ENCODE measurements around the gene ADCY3. TPM values are rescaled to one million over a fixed set of nuclear protein-coding genes. Genes with fewer than 3 reads are reported as not detected.
A peak's percentile ranks its signal among the peaks of the same experiment; 100 is the strongest.

The ADCY3 gene
- total and polyA plus RNA-seq, 10 of the 15 experiments (the other 5 are each of a cell fraction or from before 2014, with no cell fraction given): 2.8 to 102 (median 50.4) TPM

DNA sequence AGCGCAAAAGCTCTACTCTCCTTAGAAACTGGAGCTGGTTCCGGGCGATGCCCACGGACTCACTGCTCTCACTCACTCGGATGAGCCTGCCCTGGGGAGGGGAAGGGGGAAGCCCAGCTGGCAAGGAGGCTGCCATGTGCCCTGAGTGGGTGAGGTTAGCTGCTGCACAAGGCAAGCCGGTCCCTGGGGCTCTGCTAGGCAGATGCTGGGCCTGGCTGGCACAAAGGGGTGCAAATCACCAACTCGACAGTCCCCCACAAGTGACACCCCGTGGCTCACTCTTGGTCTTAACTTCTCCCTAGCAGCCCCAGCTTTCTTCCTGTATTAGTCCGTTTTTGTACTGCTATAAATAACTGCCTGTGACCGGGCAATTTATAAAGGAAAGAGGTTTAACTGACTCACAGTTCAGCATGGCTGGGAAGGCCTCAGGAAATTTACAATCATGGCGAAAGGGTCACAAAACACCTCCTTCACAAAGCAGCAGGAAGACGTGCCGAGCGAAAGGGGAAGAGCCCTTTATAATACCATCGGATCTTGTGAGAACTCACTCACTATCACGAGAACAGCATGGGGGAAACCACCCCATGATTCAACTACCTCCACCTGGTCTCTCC lies 33.2 kb downstream of the ADCY3 start:
- POLR2A ChIA-PET: interaction anchor here (0.5 to 1.2 kb wide), 3 partner anchors 15 to 559 kb away, joined by 3 to 5 read pairs (median 4); no protein-coding TSS in a partner anchor
- TF ChIP-seq TARDBP (IDR thresholded peaks at IDR 0.05; ENCODE audit: borderline replicate concordance) (no peak), POLR2AphosphoS5 (IDR thresholded peaks at IDR 0.05; ENCODE audit: low read length) (peak; percentile 86), ZNF207 (IDR thresholded peaks at IDR 0.05; ENCODE audit: borderline replicate concordance) (no peak), DPF2 (IDR thresholded peaks at IDR 0.05) (no peak), IKZF2 (IDR thresholded peaks at IDR 0.05) (no peak), E2F4 (IDR thresholded peaks at IDR 0.05; ENCODE audit: low read depth, low read length) (no peak), EZH2 (IDR thresholded peaks at IDR 0.05; ENCODE audit: borderline replicate concordance, control insufficient read depth, low read depth, low read length) (no peak), ZNF622 (IDR thresholded peaks at IDR 0.05) (no peak), ZNF217 (IDR thresholded peaks at IDR 0.05) (no peak), PAX5 (IDR thresholded peaks at IDR 0.05; ENCODE audit: borderline replicate concordance, low read depth, low read length) (0 out of 2 replicates have a peak, but pooled peaks have one; percentile 17), CHD2 (IDR thresholded peaks at IDR 0.05; ENCODE audit: borderline replicate concordance, low read depth, low read length) (peak; percentile 65; the same call in 1 of the 2 replicates), RAD51 (IDR thresholded peaks at IDR 0.05) (no peak), MTA3 (IDR thresholded peaks at IDR 0.05; ENCODE audit: borderline replicate concordance, low read length) (no peak), BRCA1 (IDR thresholded peaks at IDR 0.05; ENCODE audit: low read depth, low read length) (peak; percentile 47; the same call in 1 of the 2 replicates), FOS (IDR thresholded peaks at IDR 0.05; ENCODE audit: borderline replicate concordance, extremely low read depth, insufficient read length) (no peak), NFYA (IDR thresholded peaks at IDR 0.05; ENCODE audit: borderline replicate concordance, low read depth, low read length) (no peak), TCF12 (IDR thresholded peaks at IDR 0.05; ENCODE audit: low read depth, low read length) (no peak), SREBF1 (IDR thresholded peaks at IDR 0.05; ENCODE audit: low read length) (no peak), BCL11A (IDR thresholded peaks at IDR 0.05; ENCODE audit: low read depth, low read length) (no peak), YBX1 (IDR thresholded peaks at IDR 0.05) (no peak), TBL1XR1 (IDR thresholded peaks at IDR 0.05; ENCODE audit: low read depth, low read length) (no peak)
- TF ChIP-seq, protein P1, sequence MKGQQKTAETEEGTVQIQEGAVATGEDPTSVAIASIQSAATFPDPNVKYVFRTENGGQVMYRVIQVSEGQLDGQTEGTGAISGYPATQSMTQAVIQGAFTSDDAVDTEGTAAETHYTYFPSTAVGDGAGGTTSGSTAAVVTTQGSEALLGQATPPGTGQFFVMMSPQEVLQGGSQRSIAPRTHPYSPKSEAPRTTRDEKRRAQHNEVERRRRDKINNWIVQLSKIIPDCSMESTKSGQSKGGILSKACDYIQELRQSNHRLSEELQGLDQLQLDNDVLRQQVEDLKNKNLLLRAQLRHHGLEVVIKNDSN (IDR thresholded peaks at IDR 0.05; ENCODE audit: borderline replicate concordance, extremely low read length, insufficient read depth, low read depth, low read length): no peak
- TF ChIP-seq, protein P2, sequence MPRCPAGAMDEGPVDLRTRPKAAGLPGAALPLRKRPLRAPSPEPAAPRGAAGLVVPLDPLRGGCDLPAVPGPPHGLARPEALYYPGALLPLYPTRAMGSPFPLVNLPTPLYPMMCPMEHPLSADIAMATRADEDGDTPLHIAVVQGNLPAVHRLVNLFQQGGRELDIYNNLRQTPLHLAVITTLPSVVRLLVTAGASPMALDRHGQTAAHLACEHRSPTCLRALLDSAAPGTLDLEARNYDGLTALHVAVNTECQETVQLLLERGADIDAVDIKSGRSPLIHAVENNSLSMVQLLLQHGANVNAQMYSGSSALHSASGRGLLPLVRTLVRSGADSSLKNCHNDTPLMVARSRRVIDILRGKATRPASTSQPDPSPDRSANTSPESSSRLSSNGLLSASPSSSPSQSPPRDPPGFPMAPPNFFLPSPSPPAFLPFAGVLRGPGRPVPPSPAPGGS (IDR thresholded peaks at IDR 0.05; ENCODE audit: borderline replicate concordance, insufficient read depth, low read depth, low read length, poor library complexity, severe bottlenecking): no peak

More for the DNA sequence above, 33.2 kb downstream of the ADCY3 start:
- H3K9ac ChIP-seq (ENCODE audit: control insufficient read depth, insufficient read depth, low read length): peak overlapping the region; percentile 72
- H3K4me3 ChIP-seq: peak overlapping the region; percentile 18; the same call in 1 of the 2 replicates
- H3K4me1 ChIP-seq (ENCODE audit: control insufficient read depth, insufficient read depth, low read length): peaks cover 25% of the 10 kb centered on the region
- in situ Hi-C loops (cut with MboI) (no loop called here), intact Hi-C loops (cut with micrococcal nuclease; ENCODE audit: unreplicated experiment) (no loop called here)
- DNase-seq (ENCODE audit: low read depth, low spot score): no peak
- peaks cover 50% of the 10 kb centered on the region for H3K79me2 ChIP-seq (ENCODE audit: control insufficient read depth, insufficient read depth, low read length)
- ChIA-PET SMC1A (ENCODE audit: uncharacterized antibody, unreplicated experiment) (interaction anchor here (1.1 kb wide), 1 partner anchor 23 kb away, joined by 3 read pairs; no protein-coding TSS in a partner anchor), RAD21 (ENCODE audit: unreplicated experiment) (interaction anchor here (0.6 kb wide), 1 partner anchor 281 kb away, joined by 3 read pairs; no protein-coding TSS in a partner anchor), CTCF (interaction anchor here (0.6 to 0.7 kb wide), 2 partner anchors 58 to 88 kb away, joined by 3 read pairs; no protein-coding TSS in a partner anchor)
- peaks cover 0 to 3% of the 10 kb centered on the region in 2 experiments; a peak in 2 of 4 replicates for H3K36me3 ChIP-seq (ENCODE audit: control insufficient read depth in 2 of 2, insufficient read depth in 2 of 2, low read length in 1 of 2)
- H2AFZ ChIP-seq (ENCODE audit: control insufficient read depth, low read depth, low read length): peak overlapping the region; percentile 69
- peak overlapping the region; percentile 74 for H3K27ac ChIP-seq (ENCODE audit: control insufficient read depth, insufficient read depth)
- no peaks in the 10 kb centered on the region for H4K20me1 ChIP-seq (ENCODE audit: control insufficient read depth, insufficient read depth)
- 39% methylated on average over 16 of the region's 16 CpGs for WGBS (ENCODE audit: insufficient coverage, insufficient replicate concordance, low lambda C conversion rate, missing lambda C conversion rate)
- H3K27me3 ChIP-seq (replicated peaks in 1 of 2; ENCODE audit: control insufficient read depth in 2 of 2, insufficient read depth in 2 of 2, low read length in 1 of 2): no peaks in the 10 kb centered on the region
- peak; percentile 65 for ATAC-seq
- H3K9me3 ChIP-seq (replicated peaks; ENCODE audit: control insufficient read depth, insufficient read depth, low read length): peaks cover 1% of the 10 kb centered on the region; the same call in 2 of the 3 replicates
- BruUV-seq (replicated peaks): TSS peak; percentile 68
- FAIRE-seq: no peak
- H3K4me2 ChIP-seq (ENCODE audit: control insufficient read depth, insufficient read depth): peak overlapping the region; percentile 56
